ENCODE data around the gene HARS1.

DNA sequence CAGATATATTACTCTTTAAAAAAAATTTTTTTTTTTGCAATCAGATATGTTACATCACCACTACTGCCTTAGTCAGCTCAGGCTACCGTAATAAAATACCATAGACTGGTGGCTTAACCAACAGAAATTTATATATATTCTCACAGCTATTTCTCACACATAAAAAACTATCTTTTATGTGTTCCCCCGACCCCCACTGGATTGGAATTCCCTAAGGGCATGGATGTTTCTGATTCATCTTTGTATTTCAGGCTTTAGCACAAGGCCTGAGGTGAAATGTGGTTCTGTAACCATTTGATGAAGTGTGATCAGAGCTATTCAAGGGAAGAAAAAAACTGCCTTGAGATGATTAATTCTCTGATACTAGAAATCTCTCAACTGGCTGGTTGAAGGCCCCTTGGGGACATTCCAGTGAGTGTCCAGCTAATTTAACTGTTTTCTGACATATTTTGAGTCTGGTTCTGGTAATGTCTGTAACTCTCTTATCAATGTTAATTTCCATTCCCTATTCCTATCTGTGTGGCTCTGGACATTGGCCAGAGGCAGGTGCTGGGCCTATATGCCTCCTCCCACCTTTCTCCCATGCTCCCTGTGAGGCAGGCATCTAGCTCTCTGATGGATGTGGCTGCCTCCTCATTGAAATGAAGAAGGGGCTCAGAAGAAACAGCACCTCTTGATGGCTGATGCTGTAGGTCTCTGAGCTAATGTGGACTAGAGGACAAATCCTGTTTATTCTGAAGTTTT lies 60.7 kb downstream of the HARS1 start:
- no peak for TF ChIP-seq JUND (IDR thresholded peaks at IDR 0.05; ENCODE audit: low read depth, low read length)
- TF ChIP-seq POLR2A (IDR thresholded peaks at IDR 0.05; ENCODE audit: low read depth, low read length), result no peak
- TF ChIP-seq, protein P1, sequence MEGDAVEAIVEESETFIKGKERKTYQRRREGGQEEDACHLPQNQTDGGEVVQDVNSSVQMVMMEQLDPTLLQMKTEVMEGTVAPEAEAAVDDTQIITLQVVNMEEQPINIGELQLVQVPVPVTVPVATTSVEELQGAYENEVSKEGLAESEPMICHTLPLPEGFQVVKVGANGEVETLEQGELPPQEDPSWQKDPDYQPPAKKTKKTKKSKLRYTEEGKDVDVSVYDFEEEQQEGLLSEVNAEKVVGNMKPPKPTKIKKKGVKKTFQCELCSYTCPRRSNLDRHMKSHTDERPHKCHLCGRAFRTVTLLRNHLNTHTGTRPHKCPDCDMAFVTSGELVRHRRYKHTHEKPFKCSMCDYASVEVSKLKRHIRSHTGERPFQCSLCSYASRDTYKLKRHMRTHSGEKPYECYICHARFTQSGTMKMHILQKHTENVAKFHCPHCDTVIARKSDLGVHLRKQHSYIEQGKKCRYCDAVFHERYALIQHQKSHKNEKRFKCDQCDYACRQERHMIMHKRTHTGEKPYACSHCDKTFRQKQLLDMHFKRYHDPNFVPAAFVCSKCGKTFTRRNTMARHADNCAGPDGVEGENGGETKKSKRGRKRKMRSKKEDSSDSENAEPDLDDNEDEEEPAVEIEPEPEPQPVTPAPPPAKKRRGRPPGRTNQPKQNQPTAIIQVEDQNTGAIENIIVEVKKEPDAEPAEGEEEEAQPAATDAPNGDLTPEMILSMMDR (IDR thresholded peaks at IDR 0.05 in 2 of 3, conservative IDR thresholded peaks at IDR 0.05 in 1 of 3; ENCODE audit: control insufficient read depth in 2 of 3, extremely low read depth in 1 of 3, insufficient read depth in 1 of 3, low read depth in 3 of 3, low read length in 3 of 3), result no peak
- TF ChIP-seq EGR1 (IDR thresholded peaks at IDR 0.05; ENCODE audit: borderline replicate concordance in 1 of 2, low read depth in 2 of 2, low read length in 2 of 2), result no peak
- no peak for TF ChIP-seq SMC3 (IDR thresholded peaks at IDR 0.05; ENCODE audit: borderline replicate concordance, low read length)
- no peak for TF ChIP-seq SUZ12 (IDR thresholded peaks at IDR 0.05; ENCODE audit: unreplicated experiment)
- TF ChIP-seq POU2F2 (IDR thresholded peaks at IDR 0.05; ENCODE audit: borderline replicate concordance, low read depth, low read length), result no peak
- TF ChIP-seq BCL3 (IDR thresholded peaks at IDR 0.05; ENCODE audit: borderline replicate concordance, insufficient read depth, low read depth, low read length, poor library complexity, severe bottlenecking), result no peak

Measured in GM12878 (cell line).